CD4-positive, alpha-beta T cell treated with Interleukin-1 beta for 1 hour (primary cell): ENCODE data around the gene KLKB1.
"Not testable (repeated sequence)": the region's sequence is repeated elsewhere in the genome, so short reads cannot be mapped to it uniquely, and the experiment has no call there.

Experiments
- DNase-seq, 2 donors: peaks; one replicate each; pipeline ENCODE4 v3.0.0-alpha.2; 2020 to 2022

The KLKB1 gene

GRCh38 chr4:186265683-186266652 lies 38.7 kb downstream of the KLKB1 start, which contains the start of gene F11:
F11 (plus strand) TSS chr4:186266189; CDS start chr4:186267137, 948 bp downstream.
- DNase-seq: no peak

GRCh38 chr4:186266729-186267456 lies 39.6 kb downstream of the KLKB1 start:
- DNase-seq: no peak

- no peak for DNase-seq
Measured at GRCh38 chr4:186271081-186271678, 43.9 kb downstream of the KLKB1 start.

GRCh38 chr4:186272699-186273391 lies 45.5 kb downstream of the KLKB1 start:
- no peak for DNase-seq

- DNase-seq: not testable (repeated sequence)
Measured at GRCh38 chr4:186273392-186273789, 46.1 kb downstream of the KLKB1 start.

- DNase-seq: no peak
Measured at GRCh38 chr4:186283311-186283710, 56.0 kb downstream of the KLKB1 start.

GRCh38 chr4:186285147-186285546 lies 57.8 kb downstream of the KLKB1 start:
- no peak for DNase-seq

- DNase-seq: no peak
Measured at GRCh38 chr4:186286581-186286980, 59.3 kb downstream of the KLKB1 start.

- no peak for DNase-seq
Measured at GRCh38 chr4:186291256-186291890, 64.1 kb downstream of the KLKB1 start.

- no peak for DNase-seq
Measured at GRCh38 chr4:186294160-186294559, 66.9 kb downstream of the KLKB1 start.

GRCh38 chr4:186296481-186296880 lies 69.2 kb downstream of the KLKB1 start:
- DNase-seq: no peak

GRCh38 chr4:186297013-186297645 lies 69.8 kb downstream of the KLKB1 start:
- peak in 1 of 2 donors; percentile 34 for DNase-seq

- no peak for DNase-seq
Measured at GRCh38 chr4:186298031-186298647, 70.8 kb downstream of the KLKB1 start.

- no peak for DNase-seq
Measured at GRCh38 chr4:186299291-186299690, 72.0 kb downstream of the KLKB1 start.

GRCh38 chr4:186300659-186301390 lies 73.5 kb downstream of the KLKB1 start:
- DNase-seq: no peak

GRCh38 chr4:186304216-186304615 lies 76.9 kb downstream of the KLKB1 start:
- DNase-seq: no peak

GRCh38 chr4:186304866-186305505 lies 77.7 kb downstream of the KLKB1 start:
- DNase-seq: no peak

GRCh38 chr4:186307497-186307896 lies 80.2 kb downstream of the KLKB1 start:
- DNase-seq: no peak

GRCh38 chr4:186307916-186308315 lies 80.6 kb downstream of the KLKB1 start:
- DNase-seq: no peak
